ENCODE data around the gene PUM2. TPM values are rescaled to one million over a fixed set of nuclear protein-coding genes. Genes with fewer than 3 reads are reported as not detected.

Gene PUM2
- total and polyA plus RNA-seq, 2 donors from 2014 or later, result 22.0 to 94.3 TPM

DNA sequence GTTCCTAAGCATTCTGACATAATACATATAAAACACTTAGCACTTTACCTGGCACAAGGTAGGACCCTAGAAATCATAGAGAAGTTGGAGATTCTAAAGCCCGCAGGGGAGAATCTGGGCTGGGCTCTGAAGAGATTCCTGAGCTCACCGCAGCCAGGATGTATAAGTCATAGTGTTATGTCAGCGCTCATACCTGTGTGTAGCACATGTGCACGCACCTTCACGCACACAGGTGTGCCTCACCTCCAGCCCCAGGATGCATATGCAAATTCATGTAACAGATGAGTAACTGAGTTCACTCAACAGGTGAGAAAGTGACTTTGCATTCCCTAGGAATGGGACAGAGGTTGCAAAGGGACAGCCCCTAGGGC, 117.8 kb downstream of the PUM2 start:
- Histone ChIP-seq H3K4me3 (ENCODE audit: low read length in 3 of 3) (no peak overlapping the region), H3K4me1 (ENCODE audit: control insufficient read depth in 2 of 3, insufficient read depth in 2 of 3, low read depth in 1 of 3, low read length in 3 of 3) (peaks cover 0 to 3% (median 0%) of the 10 kb centered on the region in 3 donors), H3K27me3 (ENCODE audit: control insufficient read depth, insufficient read depth, low read length) (no peaks in the 10 kb centered on the region), H3K9ac (ENCODE audit: low read length in 3 of 3) (no peak overlapping the region), H3K36me3 (ENCODE audit: control insufficient read depth in 2 of 3, insufficient read depth in 3 of 3, low read length in 3 of 3) (no peaks in the 10 kb centered on the region), H3K9me3 (ENCODE audit: control insufficient read depth in 2 of 3, insufficient read depth in 1 of 3, low read length in 3 of 3) (no peaks in the 10 kb centered on the region), H3K27ac (ENCODE audit: low read depth in 2 of 2, low read length in 2 of 2) (no peak overlapping the region)
- DNase-seq, result peak in 2 of 5 donors; percentile 21 to 31
- no peak for FAIRE-seq
- intact Hi-C loops (cut with DNase I), result no loop called here
- TF ChIP-seq, protein P1, sequence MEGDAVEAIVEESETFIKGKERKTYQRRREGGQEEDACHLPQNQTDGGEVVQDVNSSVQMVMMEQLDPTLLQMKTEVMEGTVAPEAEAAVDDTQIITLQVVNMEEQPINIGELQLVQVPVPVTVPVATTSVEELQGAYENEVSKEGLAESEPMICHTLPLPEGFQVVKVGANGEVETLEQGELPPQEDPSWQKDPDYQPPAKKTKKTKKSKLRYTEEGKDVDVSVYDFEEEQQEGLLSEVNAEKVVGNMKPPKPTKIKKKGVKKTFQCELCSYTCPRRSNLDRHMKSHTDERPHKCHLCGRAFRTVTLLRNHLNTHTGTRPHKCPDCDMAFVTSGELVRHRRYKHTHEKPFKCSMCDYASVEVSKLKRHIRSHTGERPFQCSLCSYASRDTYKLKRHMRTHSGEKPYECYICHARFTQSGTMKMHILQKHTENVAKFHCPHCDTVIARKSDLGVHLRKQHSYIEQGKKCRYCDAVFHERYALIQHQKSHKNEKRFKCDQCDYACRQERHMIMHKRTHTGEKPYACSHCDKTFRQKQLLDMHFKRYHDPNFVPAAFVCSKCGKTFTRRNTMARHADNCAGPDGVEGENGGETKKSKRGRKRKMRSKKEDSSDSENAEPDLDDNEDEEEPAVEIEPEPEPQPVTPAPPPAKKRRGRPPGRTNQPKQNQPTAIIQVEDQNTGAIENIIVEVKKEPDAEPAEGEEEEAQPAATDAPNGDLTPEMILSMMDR (IDR thresholded peaks at IDR 0.05; ENCODE audit: borderline replicate concordance, extremely low read depth, insufficient read depth), result no peak

DNA sequence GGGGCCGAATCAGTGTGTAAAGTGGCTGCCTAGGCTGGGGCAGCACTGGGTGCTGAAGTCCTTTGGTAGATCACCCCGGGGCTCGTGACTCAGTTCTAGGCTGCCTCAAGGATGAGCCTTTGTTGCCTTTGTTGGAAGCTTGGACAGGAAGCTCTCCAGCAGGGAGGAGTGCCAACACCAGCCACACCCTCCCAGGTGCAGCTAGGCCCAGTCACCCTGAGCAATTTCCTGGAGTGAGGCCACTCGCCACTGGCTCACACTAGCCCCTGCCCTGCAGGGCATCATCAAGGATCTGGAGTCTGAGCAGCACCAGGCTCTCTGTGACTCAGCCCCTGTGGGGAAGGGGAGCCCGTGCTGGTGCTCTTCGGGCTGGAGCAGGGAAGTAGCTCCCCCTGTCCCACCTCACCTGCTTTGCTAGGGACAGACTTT, 119.0 kb downstream of the PUM2 start:
- no peak overlapping the region for H3K9ac ChIP-seq (ENCODE audit: low read length in 3 of 3)
- peaks cover 0 to 3% (median 0%) of the 10 kb centered on the region in 3 donors for H3K4me1 ChIP-seq (ENCODE audit: control insufficient read depth in 2 of 3, insufficient read depth in 2 of 3, low read depth in 1 of 3, low read length in 3 of 3)
- FAIRE-seq (no peak), DNase-seq (peak in 4 of 5 donors; percentile 9 to 93 (median 32))
- TF ChIP-seq, protein P1 (IDR thresholded peaks at IDR 0.05; ENCODE audit: borderline replicate concordance, extremely low read depth, insufficient read depth), result no peak
- no peaks in the 10 kb centered on the region for H3K36me3 ChIP-seq (ENCODE audit: control insufficient read depth in 2 of 3, insufficient read depth in 3 of 3, low read length in 3 of 3)
- H3K27ac ChIP-seq (ENCODE audit: low read depth in 2 of 2, low read length in 2 of 2), result no peak overlapping the region
- intact Hi-C loops (cut with DNase I), result no loop called here
- H3K27me3 ChIP-seq (ENCODE audit: control insufficient read depth, insufficient read depth, low read length), result no peaks in the 10 kb centered on the region
- no peak overlapping the region for H3K4me3 ChIP-seq (ENCODE audit: low read length in 3 of 3)
- H3K9me3 ChIP-seq (ENCODE audit: control insufficient read depth in 2 of 3, insufficient read depth in 1 of 3, low read length in 3 of 3), result no peaks in the 10 kb centered on the region

DNA sequence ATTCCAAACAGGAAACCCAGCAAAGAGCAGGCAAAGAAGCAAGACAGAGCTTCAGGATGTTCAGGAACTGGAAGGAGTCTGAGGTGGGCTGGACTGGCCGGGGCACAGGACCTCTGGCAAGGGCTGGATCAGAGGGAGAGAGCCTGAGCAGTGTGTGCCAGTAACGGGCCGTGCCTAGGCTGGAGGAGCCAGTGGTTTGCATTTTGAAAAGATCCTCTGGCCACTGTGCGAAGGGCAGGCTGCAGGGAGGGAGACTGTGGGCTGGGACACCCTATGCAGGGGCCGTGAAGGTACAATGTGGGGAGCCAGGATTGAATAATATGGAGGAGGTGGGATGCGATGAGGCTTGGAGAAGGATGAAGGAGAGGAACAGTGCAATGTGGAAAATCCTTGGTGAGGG, 119.5 kb downstream of the PUM2 start:
- no peaks in the 10 kb centered on the region for H3K27me3 ChIP-seq (ENCODE audit: control insufficient read depth, insufficient read depth, low read length)
- H3K36me3 ChIP-seq (ENCODE audit: control insufficient read depth in 2 of 3, insufficient read depth in 3 of 3, low read length in 3 of 3), result no peaks in the 10 kb centered on the region
- H3K27ac ChIP-seq (ENCODE audit: low read depth in 2 of 2, low read length in 2 of 2), result no peak overlapping the region
- peaks cover 0 to 3% (median 2%) of the 10 kb centered on the region in 3 donors for H3K4me1 ChIP-seq (ENCODE audit: control insufficient read depth in 2 of 3, insufficient read depth in 2 of 3, low read depth in 1 of 3, low read length in 3 of 3)
- intact Hi-C loops (cut with DNase I), result no loop called here
- TF ChIP-seq, protein P1 (IDR thresholded peaks at IDR 0.05; ENCODE audit: borderline replicate concordance, extremely low read depth, insufficient read depth), result no peak
- FAIRE-seq (no peak), DNase-seq (peak in 2 of 5 donors; percentile 1 to 27)
- H3K9ac ChIP-seq (ENCODE audit: low read length in 3 of 3), result no peak overlapping the region
- no peaks in the 10 kb centered on the region for H3K9me3 ChIP-seq (ENCODE audit: control insufficient read depth in 2 of 3, insufficient read depth in 1 of 3, low read length in 3 of 3)
- H3K4me3 ChIP-seq (ENCODE audit: low read length in 3 of 3), result no peak overlapping the region

DNA sequence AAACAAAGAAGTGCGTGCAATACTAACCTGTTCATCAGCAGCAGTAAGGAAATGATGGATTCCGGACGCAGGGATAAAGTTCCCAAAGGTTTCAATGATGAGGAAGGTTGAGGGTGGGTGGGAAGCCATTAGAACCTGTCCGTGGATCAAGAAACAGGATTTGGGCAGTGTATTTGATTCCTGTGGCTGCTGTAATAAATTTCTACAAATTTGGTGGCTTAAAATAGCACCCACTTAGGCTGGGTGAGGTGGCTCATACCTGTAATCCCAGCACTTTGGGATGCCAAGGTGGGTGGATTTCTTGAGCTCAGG, 120.6 kb downstream of the PUM2 start:
- TF ChIP-seq, protein P1 (IDR thresholded peaks at IDR 0.05; ENCODE audit: borderline replicate concordance, extremely low read depth, insufficient read depth), result no peak
- Histone ChIP-seq H3K27ac (ENCODE audit: low read depth in 2 of 2, low read length in 2 of 2) (no peak overlapping the region), H3K4me3 (ENCODE audit: low read length in 3 of 3) (no peak overlapping the region), H3K9me3 (ENCODE audit: control insufficient read depth in 2 of 3, insufficient read depth in 1 of 3, low read length in 3 of 3) (no peaks in the 10 kb centered on the region), H3K4me1 (ENCODE audit: control insufficient read depth in 2 of 3, insufficient read depth in 2 of 3, low read depth in 1 of 3, low read length in 3 of 3) (peaks cover 0 to 7% (median 6%) of the 10 kb centered on the region in 3 donors), H3K36me3 (ENCODE audit: control insufficient read depth in 2 of 3, insufficient read depth in 3 of 3, low read length in 3 of 3) (no peaks in the 10 kb centered on the region), H3K27me3 (ENCODE audit: control insufficient read depth, insufficient read depth, low read length) (no peaks in the 10 kb centered on the region), H3K9ac (ENCODE audit: low read length in 3 of 3) (no peak overlapping the region)
- FAIRE-seq (no peak), DNase-seq (peak in 1 of 5 donors; percentile 2)
- intact Hi-C loops (cut with DNase I), result no loop called here
